Tibial nerve (tissue), 4 donors: ENCODE results near the gene EXOC2.

ENCODE experiments used
- CTCF ChIP-seq, 5 experiments: fragments of 200-600 bp in 3 of 5; fragments of 450-650 bp in 2 of 5; sonication (generic) in 3 of 5; IDR thresholded peaks; one replicate each; pipeline ENCODE4 v1.5.1; 2016 to 2019; ENCODE audit warnings: antibody characterized with exemption in 5 of 5, mild to moderate bottlenecking in 3 of 5, moderate library complexity in 2 of 5
- EP300 ChIP-seq, 2 donors: sonication (generic); formaldehyde crosslinking; IDR thresholded peaks; one replicate each; pipeline ENCODE4 v1.6.1; 2017; ENCODE audit warnings: antibody characterized with exemption in 2 of 2, mild to moderate bottlenecking in 1 of 2
- POLR2A ChIP-seq, 2 donors: fragments of 450-650 bp; IDR thresholded peaks; one replicate each; pipeline ENCODE4 v1.6.1; 2017; ENCODE audit warnings: antibody characterized with exemption in 2 of 2, mild to moderate bottlenecking in 2 of 2, moderate library complexity in 2 of 2

- TF ChIP-seq POLR2A (IDR thresholded peaks at IDR 0.05) (no peak), CTCF (IDR thresholded peaks at IDR 0.05) (no peak), EP300 (IDR thresholded peaks at IDR 0.05) (no peak)
These were observed 188.4 kb downstream of the EXOC2 start for GRCh38 chr6:504446-504980.
